GM19023 (cell line): Measurements from ENCODE around the gene SPRR1A.

Source experiments
- ATAC-seq: cut with Tn5 transposase; IDR thresholded peaks from one replicate; pipeline ENCODE4 v1.9.1; 2021; ENCODE audit warnings: mild to moderate bottlenecking, moderate library complexity; ENCODE audit not compliant: unreplicated experiment

Gene SPRR1A

GRCh38 chr1:153025797-153026196 lies 41.9 kb downstream of the SPRR1A start:
- ATAC-seq, result no peak

- no peak for ATAC-seq
Observed at GRCh38 chr1:153028766-153029165, 44.9 kb downstream of the SPRR1A start.

GRCh38 chr1:153030895-153031294 lies 47.0 kb downstream of the SPRR1A start, which contains the start of gene SPRR1B:
Gene SPRR1B, plus strand, starts transcription at chr1:153031203. Its CDS starts 1,143 bp downstream, at chr1:153032346.
- no peak for ATAC-seq

GRCh38 chr1:153032073-153032472 lies 48.2 kb downstream of the SPRR1A start:
- ATAC-seq, result no peak

GRCh38 chr1:153032677-153033308 lies 48.9 kb downstream of the SPRR1A start:
- ATAC-seq, result no peak

- ATAC-seq, result no peak
Observed at GRCh38 chr1:153035211-153035610, 51.3 kb downstream of the SPRR1A start.
